Neuronal stem cell (in vitro differentiated cells): ENCODE measurements around the gene CLK3.
A peak's percentile ranks its signal among the peaks of the same experiment; 100 is the strongest.
"Not testable (repeated sequence)": the region's sequence is repeated elsewhere in the genome, so short reads cannot be mapped to it uniquely, and the experiment has no call there.

Experiments used
- DNase-seq: peaks from one replicate; pipeline ENCODE4 v3.0.0-alpha.2; 2013; ENCODE audit warnings: low spot score
- H2AFZ ChIP-seq: one replicate; pipeline ENCODE4 v1.6.1; 2013; ENCODE audit warnings: mild to moderate bottlenecking, low read length, inconsistent platforms
- H2AK5ac ChIP-seq: 2 replicates; pipeline ENCODE4 v1.6.1; 2013; ENCODE audit warnings: low read depth, mild to moderate bottlenecking, inconsistent platforms, low read length, moderate library complexity, mixed read lengths
- H2BK120ac ChIP-seq: 2 replicates; pipeline ENCODE4 v1.6.1; 2013; ENCODE audit warnings: low read depth, mild to moderate bottlenecking, inconsistent platforms, low read length, moderate library complexity, mixed read lengths
- H2BK12ac ChIP-seq: one replicate; pipeline ENCODE4 v1.6.1; 2013; ENCODE audit warnings: low read length, inconsistent platforms
- H2BK15ac ChIP-seq: 2 replicates; pipeline ENCODE4 v1.6.1; 2013; ENCODE audit warnings: mild to moderate bottlenecking, low read length, inconsistent platforms, mixed read lengths
- H2BK5ac ChIP-seq: one replicate; pipeline ENCODE4 v1.6.1; 2013; ENCODE audit warnings: inconsistent platforms, mild to moderate bottlenecking, low read length, moderate library complexity
- H3K14ac ChIP-seq: one replicate; pipeline ENCODE4 v1.6.1; 2013; ENCODE audit warnings: low read length, inconsistent platforms
- H3K18ac ChIP-seq: 2 replicates; pipeline ENCODE4 v1.6.1; 2013; ENCODE audit warnings: low read length, inconsistent platforms
- H3K23ac ChIP-seq: 2 replicates; pipeline ENCODE4 v1.6.1; 2013; ENCODE audit warnings: low read depth, mild to moderate bottlenecking, mixed read lengths, low read length, inconsistent platforms; ENCODE audit not compliant: poor library complexity
- H3K27ac ChIP-seq: replicated peaks from 3 replicates; pipeline ENCODE4 v1.5.1; 2013; ENCODE audit warnings: low read length, inconsistent platforms
- H3K27me3 ChIP-seq, 3 experiments: 2 replicates each; pipeline ENCODE4 v1.6.1; 2013; ENCODE audit warnings: low read length in 3 of 3, mild to moderate bottlenecking in 2 of 3, inconsistent platforms in 1 of 3, low read depth in 1 of 3, mixed read lengths in 1 of 3, moderate library complexity in 1 of 3; ENCODE audit not compliant: control insufficient read depth in 3 of 3, insufficient read depth in 3 of 3
- H3K36me3 ChIP-seq, 2 donors: replicated peaks in 1 of 2; 2 replicates each; pipeline ENCODE4 v1.6.1; 2013; ENCODE audit warnings: low read length in 2 of 2; ENCODE audit not compliant: control insufficient read depth in 2 of 2, insufficient read depth in 2 of 2
- H3K4ac ChIP-seq: 2 replicates; pipeline ENCODE4 v1.6.1; 2013; ENCODE audit warnings: inconsistent platforms, mild to moderate bottlenecking, low read length, moderate library complexity
- H3K4me1 ChIP-seq, 2 donors: 1 replicate in 1 of 2; 2 replicates in 1 of 2; pipeline ENCODE4 v1.6.1; 2013; ENCODE audit warnings: low read length in 2 of 2, low read depth in 1 of 2; ENCODE audit not compliant: control insufficient read depth in 2 of 2, insufficient read depth in 1 of 2
- H3K4me2 ChIP-seq: one replicate; pipeline ENCODE4 v1.6.1; 2013; ENCODE audit warnings: mild to moderate bottlenecking, low read length, inconsistent platforms; ENCODE audit not compliant: insufficient read depth, poor library complexity, severe bottlenecking
- H3K4me3 ChIP-seq, 2 donors: 2 replicates each; pipeline ENCODE4 v1.5.1; 2013; ENCODE audit warnings: low read length in 2 of 2, mild to moderate bottlenecking in 2 of 2, inconsistent platforms in 1 of 2, moderate library complexity in 1 of 2
- H3K79me1 ChIP-seq: one replicate; pipeline ENCODE4 v1.6.1; 2013; ENCODE audit warnings: low read depth, mild to moderate bottlenecking, inconsistent platforms, low read length, moderate library complexity
- H3K9ac ChIP-seq: one replicate; pipeline ENCODE4 v1.6.1; 2013; ENCODE audit warnings: mild to moderate bottlenecking, low read depth, low read length, inconsistent platforms; ENCODE audit not compliant: poor library complexity
- H3K9me3 ChIP-seq, 2 donors: replicated peaks in 1 of 2; 2 replicates each; pipeline versions ENCODE3 to v1.6.1; 2013; ENCODE audit warnings: low read length in 2 of 2, mild to moderate bottlenecking in 2 of 2, inconsistent platforms in 1 of 2, low read depth in 1 of 2, mixed read lengths in 1 of 2, moderate library complexity in 1 of 2; ENCODE audit not compliant: control insufficient read depth in 2 of 2, insufficient read depth in 1 of 2
- H4K8ac ChIP-seq: one replicate; pipeline ENCODE4 v1.6.1; 2013; ENCODE audit warnings: low read depth, mild to moderate bottlenecking, inconsistent platforms, low read length, moderate library complexity
- H4K91ac ChIP-seq: one replicate; pipeline ENCODE4 v1.6.1; 2013; ENCODE audit warnings: low read length, low read depth, mild to moderate bottlenecking, inconsistent platforms; ENCODE audit not compliant: poor library complexity
- WGBS, 2 donors: extraction: QIAGEN DNeasy Blood & Tissue Kit; methylation state at CpG; one replicate each; pipeline ENCODE4 v1.1.7; 2013; ENCODE audit warnings: missing lambda C conversion rate in 2 of 2, mixed read lengths in 1 of 2; ENCODE audit not compliant: insufficient read length in 2 of 2, insufficient replicate concordance in 1 of 2; ENCODE audit errors: extremely low coverage in 2 of 2; 5-methylcytosine and 5-hydroxymethylcytosine counted together

The CLK3 gene

DNA sequence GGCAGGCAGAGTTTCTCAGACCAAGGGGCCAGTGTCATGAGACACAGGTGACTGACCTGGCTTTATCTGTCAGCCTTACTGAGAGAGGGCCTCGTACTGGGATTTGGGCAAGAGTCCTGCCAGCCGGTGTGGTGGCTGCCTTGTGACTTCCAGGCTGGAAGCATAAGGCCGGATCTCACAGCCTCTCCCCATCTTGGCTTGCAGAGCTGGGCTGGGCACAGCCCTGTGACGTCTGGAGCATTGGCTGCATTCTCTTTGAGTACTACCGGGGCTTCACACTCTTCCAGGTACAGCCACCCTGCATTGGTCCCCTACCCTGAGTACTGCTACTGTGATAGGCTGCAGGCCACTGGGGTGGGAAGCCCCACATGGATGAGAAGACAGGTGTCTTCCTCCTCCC, 12.1 kb downstream of the CLK3 start:
- no peak overlapping the region for H3K18ac ChIP-seq
- H3K36me3 ChIP-seq: peaks cover 83 to 100% of the 10 kb centered on the region in 2 donors

DNA sequence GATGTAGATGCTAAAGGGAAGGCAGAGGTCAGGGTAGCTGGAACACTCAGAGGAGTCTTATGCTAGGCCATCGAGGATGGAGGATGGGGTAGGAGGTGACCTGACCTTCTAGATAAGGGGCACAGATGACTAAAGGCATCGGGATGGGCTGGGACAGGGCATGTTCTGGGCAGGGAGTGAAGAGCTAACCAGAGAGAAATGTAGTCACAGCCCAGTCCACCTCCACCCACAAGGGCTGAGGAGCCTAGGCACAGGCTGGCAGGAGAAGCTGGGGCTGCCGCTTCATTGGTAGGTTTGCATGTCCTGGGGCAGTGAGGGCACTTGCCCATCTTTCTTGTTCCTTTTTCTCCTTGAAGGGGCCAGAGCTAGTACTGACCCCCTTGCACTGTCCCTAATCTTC, 12.6 kb downstream of the CLK3 start:
- no peak overlapping the region for H2BK120ac ChIP-seq
- no peak overlapping the region for H2AK5ac ChIP-seq
- no peak overlapping the region for H3K18ac ChIP-seq
- H2BK5ac ChIP-seq: no peak overlapping the region
- H3K27ac ChIP-seq: no peak overlapping the region
- no peak overlapping the region for H2BK12ac ChIP-seq
- H3K9me3 ChIP-seq: no peaks in the 10 kb centered on the region
- H4K8ac ChIP-seq: no peak overlapping the region
- H3K4me2 ChIP-seq: no peak overlapping the region
- H2AFZ ChIP-seq: no peak overlapping the region
- H3K4me3 ChIP-seq: no peak overlapping the region
- peak overlapping the region; percentile 45 for H3K23ac ChIP-seq
- no peak overlapping the region for H3K14ac ChIP-seq
- WGBS, 2 donors: no CpG with 5 or more reads among the region's 3 CpGs
- no peak for DNase-seq
- no peak overlapping the region for H3K4ac ChIP-seq
- peaks cover 82 to 100% of the 10 kb centered on the region in 2 donors for H3K36me3 ChIP-seq
- no peaks in the 10 kb centered on the region for H3K4me1 ChIP-seq
- H3K79me1 ChIP-seq: peaks cover 4% of the 10 kb centered on the region
- no peak overlapping the region for H2BK15ac ChIP-seq
- H3K27me3 ChIP-seq: no peaks in the 10 kb centered on the region
- no peak overlapping the region for H3K9ac ChIP-seq
- H4K91ac ChIP-seq: no peak overlapping the region

More for the DNA sequence above, 12.1 kb downstream of the CLK3 start:
- Histone ChIP-seq H3K9ac (no peak overlapping the region), H2BK5ac (no peak overlapping the region), H3K79me1 (peaks cover 7% of the 10 kb centered on the region), H3K14ac (no peak overlapping the region), H3K4ac (no peak overlapping the region), H3K9me3 (no peaks in the 10 kb centered on the region), H3K23ac (peak overlapping the region; percentile 67), H2BK120ac (no peak overlapping the region), H3K27ac (no peak overlapping the region), H2AFZ (no peak overlapping the region), H3K4me1 (no peaks in the 10 kb centered on the region), H4K8ac (no peak overlapping the region), H4K91ac (no peak overlapping the region), H3K4me3 (no peak overlapping the region), H2AK5ac (no peak overlapping the region), H2BK12ac (no peak overlapping the region), H3K4me2 (no peak overlapping the region), H3K27me3 (no peaks in the 10 kb centered on the region), H2BK15ac (no peak overlapping the region)
- no peak for DNase-seq
- WGBS, 2 donors: no CpG with 5 or more reads among the region's 5 CpGs

DNA sequence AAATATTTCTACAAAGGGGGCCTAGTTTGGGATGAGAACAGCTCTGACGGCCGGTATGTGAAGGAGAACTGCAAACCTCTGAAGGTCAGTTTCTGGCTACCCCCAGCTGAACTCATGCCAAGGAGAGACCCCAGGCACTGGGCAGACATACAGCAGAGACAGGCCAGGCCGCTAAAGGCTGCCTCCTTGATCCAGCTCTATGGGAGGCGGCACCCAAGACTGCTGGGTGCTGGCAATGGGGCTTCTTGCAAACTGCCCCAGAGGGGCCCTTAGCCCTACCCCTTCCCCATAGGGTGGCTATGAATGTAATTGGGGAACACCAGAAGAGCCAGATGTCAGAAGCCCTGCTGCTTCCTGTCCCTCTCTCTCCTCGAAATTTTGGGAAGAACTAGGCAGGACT, 13.3 kb downstream of the CLK3 start:
- Histone ChIP-seq H3K9ac (no peak overlapping the region), H3K4me2 (no peak overlapping the region), H2BK12ac (no peak overlapping the region), H2BK120ac (no peak overlapping the region), H3K4me1 (no peaks in the 10 kb centered on the region), H2BK5ac (no peak overlapping the region), H3K9me3 (no peaks in the 10 kb centered on the region), H3K79me1 (peaks cover 1% of the 10 kb centered on the region), H3K27me3 (no peaks in the 10 kb centered on the region), H2AFZ (no peak overlapping the region), H3K36me3 (peaks cover 78 to 100% of the 10 kb centered on the region in 2 donors), H3K23ac (no peak overlapping the region), H3K27ac (no peak overlapping the region), H3K14ac (no peak overlapping the region), H4K8ac (no peak overlapping the region), H3K4me3 (no peak overlapping the region), H2AK5ac (no peak overlapping the region), H3K18ac (no peak overlapping the region), H3K4ac (no peak overlapping the region), H2BK15ac (no peak overlapping the region), H4K91ac (no peak overlapping the region)
- WGBS, 2 donors: no CpG with 5 or more reads among the region's 5 CpGs
- DNase-seq: no peak

DNA sequence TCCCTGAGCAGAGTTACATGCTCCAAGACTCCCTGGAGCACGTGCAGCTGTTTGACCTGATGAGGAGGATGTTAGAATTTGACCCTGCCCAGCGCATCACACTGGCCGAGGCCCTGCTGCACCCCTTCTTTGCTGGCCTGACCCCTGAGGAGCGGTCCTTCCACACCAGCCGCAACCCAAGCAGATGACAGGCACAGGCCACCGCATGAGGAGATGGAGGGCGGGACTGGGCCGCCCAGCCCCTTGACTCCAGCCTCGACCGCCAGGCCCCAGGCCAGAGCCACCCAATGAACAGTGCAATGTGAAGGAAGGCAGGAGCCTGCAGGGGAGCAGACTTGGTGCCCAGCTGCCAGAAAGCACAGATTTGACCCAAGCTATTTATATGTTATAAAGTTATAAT, 14.1 kb downstream of the CLK3 start:
- H3K14ac ChIP-seq, H3K4me2 ChIP-seq, H2BK120ac ChIP-seq, H4K8ac ChIP-seq, H2AK5ac ChIP-seq, H3K79me1 ChIP-seq, H3K4me3 ChIP-seq, DNase-seq, H3K27ac ChIP-seq, H4K91ac ChIP-seq, H3K9ac ChIP-seq, H3K18ac ChIP-seq, H3K27me3 ChIP-seq, H3K4ac ChIP-seq, H2AFZ ChIP-seq, H2BK15ac ChIP-seq, H2BK12ac ChIP-seq, H2BK5ac ChIP-seq, H3K9me3 ChIP-seq, H3K23ac ChIP-seq, H3K4me1 ChIP-seq: not testable (repeated sequence)
- WGBS, 2 donors: no CpG with 5 or more reads among the region's 10 CpGs
- peaks cover 77 to 100% of the 10 kb centered on the region in 2 donors for H3K36me3 ChIP-seq
